ENCODE data around the gene NINL. TPM values are rescaled to one million over a fixed set of nuclear protein-coding genes. Genes with fewer than 3 reads are reported as not detected.

The NINL gene
- total and polyA plus RNA-seq, 2 of the 4 experiments (the other 2 are of a cell fraction), result 3.0 to 10.4 TPM

DNA sequence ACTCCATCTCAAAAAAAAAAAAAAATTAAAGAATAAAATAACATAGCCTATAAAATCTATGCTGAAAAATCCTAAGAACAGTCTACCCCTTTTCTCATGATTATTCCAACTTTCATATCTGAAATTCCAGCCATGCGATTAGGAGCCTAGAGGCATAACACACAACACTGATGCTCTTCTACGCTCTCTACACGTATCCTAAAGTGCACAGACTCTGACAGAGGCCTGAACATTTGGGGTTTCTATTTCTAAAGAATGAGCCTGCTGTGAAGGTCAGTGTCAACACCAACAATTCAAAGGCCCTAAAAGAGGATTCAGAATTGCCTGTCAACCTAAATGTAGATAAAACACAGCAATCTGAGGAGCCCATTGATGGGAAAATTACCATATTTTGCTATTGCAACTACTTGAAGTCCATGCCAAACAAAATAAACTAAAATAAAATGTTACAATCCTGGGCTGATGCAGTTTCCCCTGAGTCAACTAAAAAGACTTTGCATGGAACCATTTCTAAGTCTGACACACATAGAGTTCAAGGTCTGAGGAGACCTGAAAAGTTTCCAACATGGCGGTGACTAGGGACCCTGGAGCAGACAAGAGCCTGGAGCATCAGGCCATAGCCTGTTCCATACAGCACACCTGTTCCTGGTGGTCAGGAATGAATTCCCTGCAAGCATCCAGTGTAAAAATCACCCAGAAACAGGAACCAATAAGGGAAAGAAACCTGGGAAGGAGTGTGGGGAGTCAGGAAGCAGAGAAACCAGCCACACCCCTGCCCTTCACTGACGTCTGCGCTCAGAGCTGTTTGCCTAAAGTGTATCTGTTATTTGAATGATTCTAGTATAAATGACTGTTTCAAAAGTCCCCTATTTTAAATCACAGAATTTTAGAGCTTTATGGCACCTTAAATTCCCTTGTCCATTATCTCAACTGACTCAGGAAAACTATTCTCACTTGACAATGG, 11.8 kb downstream of the NINL start:
- H3K9me3 ChIP-seq (ENCODE audit: control insufficient read depth, insufficient read depth, low read length), result no peaks in the 10 kb centered on the region
- TF ChIP-seq CHD1 (IDR thresholded peaks at IDR 0.05; ENCODE audit: low read depth, low read length), result no peak
- no peak for TF ChIP-seq RAD21 (IDR thresholded peaks at IDR 0.05; ENCODE audit: low read length)
- no peak for TF ChIP-seq MAZ (IDR thresholded peaks at IDR 0.05; ENCODE audit: borderline replicate concordance, low read depth, low read length)
- no peak for TF ChIP-seq NFE2L2 (IDR thresholded peaks at IDR 0.05; ENCODE audit: low read depth, low read length)
- no peak for TF ChIP-seq RCOR1 (IDR thresholded peaks at IDR 0.05; ENCODE audit: insufficient replicate concordance, low read length)
- TF ChIP-seq CEBPB (IDR thresholded peaks at IDR 0.05; ENCODE audit: low read depth, low read length), result peak; percentile 75
- TF ChIP-seq, protein P1, sequence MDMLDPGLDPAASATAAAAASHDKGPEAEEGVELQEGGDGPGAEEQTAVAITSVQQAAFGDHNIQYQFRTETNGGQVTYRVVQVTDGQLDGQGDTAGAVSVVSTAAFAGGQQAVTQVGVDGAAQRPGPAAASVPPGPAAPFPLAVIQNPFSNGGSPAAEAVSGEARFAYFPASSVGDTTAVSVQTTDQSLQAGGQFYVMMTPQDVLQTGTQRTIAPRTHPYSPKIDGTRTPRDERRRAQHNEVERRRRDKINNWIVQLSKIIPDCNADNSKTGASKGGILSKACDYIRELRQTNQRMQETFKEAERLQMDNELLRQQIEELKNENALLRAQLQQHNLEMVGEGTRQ (IDR thresholded peaks at IDR 0.05; ENCODE audit: low read depth, low read length), result no peak
- no peak for TF ChIP-seq BHLHE40 (IDR thresholded peaks at IDR 0.05; ENCODE audit: low read depth, low read length)
- TF ChIP-seq, protein P2, sequence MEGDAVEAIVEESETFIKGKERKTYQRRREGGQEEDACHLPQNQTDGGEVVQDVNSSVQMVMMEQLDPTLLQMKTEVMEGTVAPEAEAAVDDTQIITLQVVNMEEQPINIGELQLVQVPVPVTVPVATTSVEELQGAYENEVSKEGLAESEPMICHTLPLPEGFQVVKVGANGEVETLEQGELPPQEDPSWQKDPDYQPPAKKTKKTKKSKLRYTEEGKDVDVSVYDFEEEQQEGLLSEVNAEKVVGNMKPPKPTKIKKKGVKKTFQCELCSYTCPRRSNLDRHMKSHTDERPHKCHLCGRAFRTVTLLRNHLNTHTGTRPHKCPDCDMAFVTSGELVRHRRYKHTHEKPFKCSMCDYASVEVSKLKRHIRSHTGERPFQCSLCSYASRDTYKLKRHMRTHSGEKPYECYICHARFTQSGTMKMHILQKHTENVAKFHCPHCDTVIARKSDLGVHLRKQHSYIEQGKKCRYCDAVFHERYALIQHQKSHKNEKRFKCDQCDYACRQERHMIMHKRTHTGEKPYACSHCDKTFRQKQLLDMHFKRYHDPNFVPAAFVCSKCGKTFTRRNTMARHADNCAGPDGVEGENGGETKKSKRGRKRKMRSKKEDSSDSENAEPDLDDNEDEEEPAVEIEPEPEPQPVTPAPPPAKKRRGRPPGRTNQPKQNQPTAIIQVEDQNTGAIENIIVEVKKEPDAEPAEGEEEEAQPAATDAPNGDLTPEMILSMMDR (conservative IDR thresholded peaks at IDR 0.05; ENCODE audit: low read depth, low read length), result no peak
- no peak for TF ChIP-seq MXI1 (IDR thresholded peaks at IDR 0.05; ENCODE audit: borderline replicate concordance, low read depth, low read length)
- no peak for TF ChIP-seq RFX5 (IDR thresholded peaks at IDR 0.05; ENCODE audit: low read depth, low read length)
- peak; percentile 64 for TF ChIP-seq MAFK (IDR thresholded peaks at IDR 0.05; ENCODE audit: low read depth, low read length)
- no peak for TF ChIP-seq SMC3 (IDR thresholded peaks at IDR 0.05; ENCODE audit: low read depth, low read length)
- peak; percentile 15; the same call in 1 of the 2 replicates for TF ChIP-seq FOS (IDR thresholded peaks at IDR 0.05; ENCODE audit: low read depth, low read length)
- no CpG with 5 or more reads among the region's 6 CpGs for WGBS, 2 experiments (ENCODE audit: extremely low coverage in 2 of 2, insufficient read length in 1 of 2)
- H3K4me2 ChIP-seq (ENCODE audit: low read depth, low read length), result peak overlapping the region; percentile 31; the same call in 1 of the 2 replicates
- H3K4me1 ChIP-seq (ENCODE audit: control insufficient read depth, insufficient read depth, low read length), result peaks cover 10% of the 10 kb centered on the region
- 0 out of 2 replicates have a peak overlapping the region, but pooled peaks have one; percentile 2 for H4K91ac ChIP-seq (ENCODE audit: insufficient read depth, low read depth, low read length)
- peak overlapping the region; percentile 50; the same call in 1 of the 2 replicates for H2BK20ac ChIP-seq (ENCODE audit: low read depth, low read length)
- H2AK9ac ChIP-seq (replicated peaks; ENCODE audit: low read depth, low read length, poor library complexity), result no peak overlapping the region
- H3K23ac ChIP-seq (ENCODE audit: low read depth, low read length), result peak overlapping the region; percentile 10; the same call in 1 of the 2 replicates
- H3K9me1 ChIP-seq (ENCODE audit: insufficient read depth, low read length), result peaks cover 5% of the 10 kb centered on the region; the same call in 1 of the 2 replicates
- intact Hi-C loops (cut with micrococcal nuclease), result loop anchor here (2.0 kb wide), 1 partner anchor 19 kb away; no protein-coding TSS in a partner anchor
- peak overlapping the region; percentile 45 for H4K5ac ChIP-seq (ENCODE audit: low read depth, low read length)
- no peak overlapping the region for H3K4me3 ChIP-seq (ENCODE audit: insufficient read depth, low read depth, low read length)
- 0 out of 2 replicates have a peak overlapping the region, but pooled peaks have one; percentile 17 for H2BK120ac ChIP-seq (ENCODE audit: low read depth, low read length)
- H2AK5ac ChIP-seq (ENCODE audit: low read depth, low read length), result no peak overlapping the region
- ATAC-seq (ENCODE audit: low read depth) (peak; percentile 86), DNase-seq (peak; percentile 87)
- H4K20me1 ChIP-seq (ENCODE audit: insufficient read depth, low read length), result peaks cover 9% of the 10 kb centered on the region; the same call in 1 of the 2 replicates
- peaks cover 23 to 61% of the 10 kb centered on the region in 2 experiments for H3K79me1 ChIP-seq (ENCODE audit: low read depth in 1 of 2, low read length in 2 of 2)
- no TSS peak for BruUV-seq (replicated peaks)
- dilution Hi-C loops (cut with HindIII; ENCODE audit: low sequenced_read_pairs, unreplicated experiment), result no loop called here
- ChIA-PET POLR2A (ENCODE audit: unreplicated experiment) (no interaction called here), CTCF (interaction anchor here (1.0 kb wide), 1 partner anchor 10 kb away, joined by 3 read pairs; no protein-coding TSS in a partner anchor)
- no peak overlapping the region for H2AFZ ChIP-seq (replicated peaks; ENCODE audit: low read length, poor library complexity)
- peak overlapping the region; percentile 20; the same call in 1 of the 2 replicates for H3K14ac ChIP-seq (replicated peaks; ENCODE audit: low read depth, low read length)
- peak overlapping the region; percentile 25 for H3K18ac ChIP-seq (ENCODE audit: low read depth, low read length)
- H3K27me3 ChIP-seq (ENCODE audit: control insufficient read depth, insufficient read depth, low read length), result no peaks in the 10 kb centered on the region
- peaks cover 4% of the 10 kb centered on the region; the same call in 1 of the 2 replicates for H3K36me3 ChIP-seq (ENCODE audit: control insufficient read depth, insufficient read depth, low read length)
- in situ Hi-C loops (cut with MboI; ENCODE audit: low sequenced_read_pairs), result no loop called here
- peak overlapping the region; percentile 59; the same call in 1 of the 2 replicates for H3K4ac ChIP-seq (ENCODE audit: low read depth, low read length)
- H3K9ac ChIP-seq (ENCODE audit: low read depth, low read length), result no peak overlapping the region
- H4K8ac ChIP-seq (ENCODE audit: low read depth in 2 of 2, low read length in 2 of 2), result peak overlapping the region in 1 of 2 experiments; percentile 54; a peak in 2 of 4 replicates
- H2BK5ac ChIP-seq (ENCODE audit: low read depth, low read length, poor library complexity, severe bottlenecking), result peak overlapping the region; percentile 57
- no peak overlapping the region for H2BK15ac ChIP-seq (ENCODE audit: low read depth, low read length)
- no peak overlapping the region; the same call in 1 of the 2 replicates for H3K56ac ChIP-seq (ENCODE audit: extremely low read depth, insufficient read depth, low read length)
- H3K27ac ChIP-seq (ENCODE audit: insufficient read depth, low read length), result peak overlapping the region; percentile 19
